SU-DHL-6 (cell line): Measurements from ENCODE around the gene CBY2.

ENCODE experiments used
- H2AFZ ChIP-seq: fragments of 200-600 bp; sonication (generic); 2 replicates; pipeline ENCODE4 v1.6.1; 2014; ENCODE audit warnings: low read depth, mild to moderate bottlenecking, moderate library complexity, mixed read lengths, antibody characterized with exemption, low read length; ENCODE audit not compliant: severe bottlenecking
- H3F3A ChIP-seq: fragments of 200-600 bp; shearing (Covaris generic); 2 replicates; pipeline ENCODE4 v1.6.0; 2016; ENCODE audit warnings: antibody characterized with exemption, mild to moderate bottlenecking; ENCODE audit not compliant: insufficient read depth
- H3K27ac ChIP-seq: fragments of 200-600 bp; sonication (generic); 2 replicates; pipeline ENCODE4 v1.5.1; 2016; ENCODE audit warnings: low read depth, mild to moderate bottlenecking, low read length, moderate library complexity, mixed read lengths
- H3K27me3 ChIP-seq: fragments of 200-600 bp; sonication (generic), shearing (Covaris generic); 2 replicates; pipeline ENCODE4 v1.6.0; 2014; ENCODE audit warnings: mild to moderate bottlenecking, low read length
- H3K36me3 ChIP-seq: fragments of 200-600 bp; sonication (generic); 2 replicates; pipeline ENCODE4 v1.6.1; 2014; ENCODE audit warnings: mild to moderate bottlenecking, low read length, mixed read lengths
- H3K4me2 ChIP-seq: fragments of 300-600, 200-600 bp; shearing (Covaris generic), sonication (generic); 2 replicates; pipeline ENCODE4 v1.6.0; 2014; ENCODE audit warnings: low read length, low read depth, mild to moderate bottlenecking; ENCODE audit not compliant: poor library complexity, severe bottlenecking
- H3K4me3 ChIP-seq: fragments of 200-600 bp; sonication (generic); 2 replicates; pipeline ENCODE4 v1.5.1; 2014; ENCODE audit warnings: antibody characterized with exemption, low read length, mild to moderate bottlenecking, mixed read lengths; ENCODE audit not compliant: insufficient read depth, poor library complexity, severe bottlenecking
- H3K79me2 ChIP-seq: fragments of 200-600 bp; sonication (generic); 2 replicates; pipeline ENCODE4 v1.6.1; 2014; ENCODE audit warnings: mild to moderate bottlenecking, low read length, moderate library complexity; ENCODE audit not compliant: insufficient read depth
- H3K9ac ChIP-seq: fragments of 200-600 bp; sonication (generic); 2 replicates; pipeline ENCODE4 v1.7.0; 2014; ENCODE audit warnings: mild to moderate bottlenecking, low read length
- H3K9me2 ChIP-seq: fragments of 200-600 bp; sonication (generic); replicated peaks from 2 replicates; pipeline ENCODE4 v1.6.1; 2014; ENCODE audit warnings: low read length; ENCODE audit not compliant: insufficient read depth
- H3K9me3 ChIP-seq: fragments of 200-600 bp; sonication (generic); 2 replicates; pipeline ENCODE4 v1.6.1; 2014; ENCODE audit warnings: low read length, mixed read lengths; ENCODE audit not compliant: insufficient read depth
- H4K20me1 ChIP-seq: fragments of 200-600 bp; sonication (generic); 2 replicates; pipeline ENCODE4 v1.6.1; 2014; ENCODE audit warnings: low read depth, mild to moderate bottlenecking, antibody characterized with exemption, low read length, moderate library complexity, mixed read lengths
- EZH2phosphoT487 ChIP-seq: fragments of 200-600 bp; sonication (generic), shearing (Covaris generic); conservative IDR thresholded peaks from 2 replicates; pipeline ENCODE4 v1.6.1; 2018; ENCODE audit warnings: mild to moderate bottlenecking, antibody characterized with exemption, low read length, moderate library complexity, mixed read lengths
- TF ChIP-seq, protein P1 (sequence below): fragments of 200-600 bp; sonication (generic); IDR thresholded peaks from one replicate; pipeline ENCODE4 v1.5.1; 2017; ENCODE audit warnings: antibody characterized with exemption, mild to moderate bottlenecking, low read length, moderate library complexity; ENCODE audit not compliant: insufficient read depth, poor library complexity, severe bottlenecking

The CBY2 gene

DNA sequence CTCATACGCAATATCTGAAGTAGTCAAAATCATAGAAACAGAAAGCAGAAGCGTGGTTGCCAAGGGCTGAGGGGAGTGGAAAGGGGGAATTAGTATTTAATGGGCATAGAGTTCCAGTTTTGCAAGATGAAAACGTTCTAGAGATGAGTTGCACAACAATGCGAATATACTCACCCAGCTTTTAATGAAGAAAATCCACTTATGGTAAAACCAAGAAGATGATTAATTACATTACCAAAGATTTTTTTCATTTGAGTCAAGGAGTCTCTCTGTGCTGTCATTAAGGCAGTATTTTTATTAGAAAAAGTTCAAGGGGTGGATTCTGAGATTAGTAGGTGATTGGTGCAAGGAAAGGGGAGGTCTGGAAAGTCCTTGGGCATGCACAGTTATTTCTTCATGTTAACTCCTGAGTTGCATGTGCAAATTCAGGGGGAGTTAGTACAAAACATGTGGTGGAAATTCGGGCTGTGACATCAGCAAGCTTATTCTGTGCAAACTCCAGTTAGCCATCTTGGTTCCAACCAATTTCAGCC, 6.9 kb upstream of the CBY2 start:
- H3K36me3 ChIP-seq: no peaks in the 10 kb centered on the region
- no peak overlapping the region for H2AFZ ChIP-seq
- no peak overlapping the region for H3K9ac ChIP-seq
- H3K4me2 ChIP-seq: no peak overlapping the region
- TF ChIP-seq EZH2phosphoT487: no peak
- TF ChIP-seq, protein P1, sequence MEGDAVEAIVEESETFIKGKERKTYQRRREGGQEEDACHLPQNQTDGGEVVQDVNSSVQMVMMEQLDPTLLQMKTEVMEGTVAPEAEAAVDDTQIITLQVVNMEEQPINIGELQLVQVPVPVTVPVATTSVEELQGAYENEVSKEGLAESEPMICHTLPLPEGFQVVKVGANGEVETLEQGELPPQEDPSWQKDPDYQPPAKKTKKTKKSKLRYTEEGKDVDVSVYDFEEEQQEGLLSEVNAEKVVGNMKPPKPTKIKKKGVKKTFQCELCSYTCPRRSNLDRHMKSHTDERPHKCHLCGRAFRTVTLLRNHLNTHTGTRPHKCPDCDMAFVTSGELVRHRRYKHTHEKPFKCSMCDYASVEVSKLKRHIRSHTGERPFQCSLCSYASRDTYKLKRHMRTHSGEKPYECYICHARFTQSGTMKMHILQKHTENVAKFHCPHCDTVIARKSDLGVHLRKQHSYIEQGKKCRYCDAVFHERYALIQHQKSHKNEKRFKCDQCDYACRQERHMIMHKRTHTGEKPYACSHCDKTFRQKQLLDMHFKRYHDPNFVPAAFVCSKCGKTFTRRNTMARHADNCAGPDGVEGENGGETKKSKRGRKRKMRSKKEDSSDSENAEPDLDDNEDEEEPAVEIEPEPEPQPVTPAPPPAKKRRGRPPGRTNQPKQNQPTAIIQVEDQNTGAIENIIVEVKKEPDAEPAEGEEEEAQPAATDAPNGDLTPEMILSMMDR: no peak
- H3K79me2 ChIP-seq: no peaks in the 10 kb centered on the region
- H3F3A ChIP-seq: no peaks in the 10 kb centered on the region
- no peak overlapping the region for H3K27ac ChIP-seq
- no peak overlapping the region for H3K4me3 ChIP-seq
- no peaks in the 10 kb centered on the region for H3K27me3 ChIP-seq
- no peaks in the 10 kb centered on the region for H3K9me2 ChIP-seq
- H3K9me3 ChIP-seq: no peaks in the 10 kb centered on the region
- no peaks in the 10 kb centered on the region for H4K20me1 ChIP-seq

DNA sequence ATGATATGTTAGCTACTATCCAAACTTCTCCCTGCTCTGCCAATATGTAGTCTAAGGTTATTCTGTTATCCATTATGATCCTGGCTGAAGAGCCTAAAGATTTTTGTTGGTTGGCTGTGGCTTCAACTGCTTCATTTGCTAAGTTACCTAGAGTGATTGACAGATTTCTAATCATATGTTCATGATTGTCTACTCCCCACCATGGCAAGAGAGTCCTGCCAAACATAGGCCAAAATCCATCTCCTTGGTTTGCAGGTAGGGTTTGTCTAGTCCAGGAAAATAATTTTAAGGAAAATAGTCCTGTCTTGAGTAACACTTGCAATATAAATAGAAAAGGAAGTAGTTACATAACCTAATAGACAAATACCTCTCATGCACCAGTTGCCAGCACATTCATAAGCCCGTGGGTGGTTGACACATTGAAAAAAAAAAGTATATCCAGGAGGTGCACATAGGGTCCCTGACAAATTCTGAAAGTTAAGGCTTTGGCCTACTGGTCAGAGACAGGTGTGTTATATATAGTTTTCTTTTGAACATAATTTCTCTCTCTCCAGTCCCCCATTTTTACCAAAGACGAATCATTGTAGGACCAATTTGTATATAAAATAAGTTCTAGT, 5.4 kb upstream of the CBY2 start:
- Histone ChIP-seq H3K36me3 (no peaks in the 10 kb centered on the region), H3K79me2 (no peaks in the 10 kb centered on the region), H3K27me3 (no peaks in the 10 kb centered on the region), H4K20me1 (no peaks in the 10 kb centered on the region), H3K9ac (no peak overlapping the region), H3K27ac (no peak overlapping the region), H3K4me2 (no peak overlapping the region), H3F3A (no peaks in the 10 kb centered on the region), H3K9me2 (no peaks in the 10 kb centered on the region), H2AFZ (no peak overlapping the region), H3K4me3 (no peak overlapping the region), H3K9me3 (no peaks in the 10 kb centered on the region)
- TF ChIP-seq EZH2phosphoT487: no peak
- TF ChIP-seq, protein P1: no peak

- Histone ChIP-seq H3K36me3 (no peaks in the 10 kb centered on the region), H3K4me3 (no peak overlapping the region), H2AFZ (no peak overlapping the region), H3K9me3 (no peaks in the 10 kb centered on the region), H3K9ac (no peak overlapping the region), H3K27me3 (no peaks in the 10 kb centered on the region), H3K79me2 (no peaks in the 10 kb centered on the region), H3F3A (no peaks in the 10 kb centered on the region), H3K27ac (no peak overlapping the region), H3K9me2 (no peaks in the 10 kb centered on the region), H4K20me1 (no peaks in the 10 kb centered on the region), H3K4me2 (no peak overlapping the region)
- TF ChIP-seq, protein P1: no peak
- TF ChIP-seq EZH2phosphoT487: no peak
Measured at GRCh38 chr13:45700971-45701900, 884 bp upstream of the CBY2 start.
